Measurements from ENCODE around the gene ZNF491.
A peak's percentile ranks its signal among the peaks of the same experiment; 100 is the strongest.
"Not testable (repeated sequence)": the region's sequence is repeated elsewhere in the genome, so short reads cannot be mapped to it uniquely, and the experiment has no call there.

The ZNF491 gene

DNA sequence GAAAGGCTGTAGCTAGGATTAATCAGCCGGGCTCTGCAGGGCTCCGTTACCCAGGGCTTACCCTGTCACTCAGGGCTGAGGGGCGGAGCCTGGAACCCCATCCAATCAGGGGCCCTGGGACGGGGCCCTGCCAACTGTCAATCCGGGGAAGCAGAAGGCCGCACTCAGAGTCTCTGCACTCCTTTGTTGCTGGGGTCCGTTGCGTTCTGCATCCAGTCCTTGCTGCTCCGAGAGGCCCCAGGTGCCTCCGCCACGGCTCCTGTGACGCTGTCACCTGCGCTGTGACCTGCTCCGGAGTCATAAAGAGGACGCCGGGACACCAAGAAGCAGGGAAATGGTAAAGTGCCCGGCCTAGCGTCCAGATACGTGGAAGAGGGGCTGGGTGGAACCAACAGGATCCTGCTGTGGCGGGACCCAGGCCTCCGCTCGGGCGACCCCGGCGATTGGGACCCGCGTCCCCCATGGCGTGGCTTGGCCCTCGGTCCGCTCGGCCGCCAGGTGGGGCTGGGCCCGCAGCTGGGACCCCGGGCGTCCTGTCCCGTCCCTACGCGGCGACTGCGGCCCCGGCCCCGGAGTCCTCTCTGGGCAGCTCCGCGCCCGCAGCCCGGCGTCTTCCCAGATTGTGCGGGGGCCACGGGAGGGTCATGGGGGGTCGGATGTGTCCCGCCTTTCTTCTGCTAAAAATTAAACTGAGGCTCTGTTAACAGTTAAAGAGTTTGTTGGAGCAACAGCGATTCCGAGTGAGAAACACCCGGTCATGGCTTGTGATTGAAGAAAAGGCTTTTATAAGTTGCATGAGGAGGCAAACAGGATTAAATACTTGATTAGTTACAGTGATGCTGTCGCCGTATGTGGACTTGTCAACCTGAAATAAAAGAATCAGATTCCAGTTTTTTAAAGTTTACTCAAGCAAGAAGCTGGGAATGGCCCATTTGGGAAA, at the start of gene ZNF491:
Gene ZNF491, plus strand, starts transcription at position 133 of the 940 bp plus-strand sequence. CDS start 7,431 bp downstream, outside the sequence.
- no peak for DNase-seq (ENCODE audit: low spot score)
- no peak for FAIRE-seq

DNA sequence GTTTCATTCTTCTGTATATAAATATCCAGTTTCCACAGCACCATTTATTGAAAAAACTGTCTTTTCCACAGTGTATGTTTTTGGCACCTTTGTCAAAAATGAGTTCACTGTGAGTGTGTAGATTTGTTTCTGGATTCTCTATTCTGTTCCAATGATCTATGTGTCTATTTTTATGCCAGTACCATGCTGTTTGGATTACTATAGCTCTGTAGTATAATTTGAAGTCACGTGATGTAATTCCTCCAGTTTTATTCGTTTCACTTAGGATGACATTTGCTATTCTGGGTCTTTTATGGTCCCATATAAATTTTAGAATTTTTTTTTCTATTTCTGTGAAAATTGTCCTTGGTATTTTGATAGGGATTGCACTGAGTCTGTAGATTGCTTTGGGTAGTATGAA, 48.6 kb upstream of the ZNF491 start:
- FAIRE-seq, result no peak
- no peak for DNase-seq (ENCODE audit: low spot score)

DNA sequence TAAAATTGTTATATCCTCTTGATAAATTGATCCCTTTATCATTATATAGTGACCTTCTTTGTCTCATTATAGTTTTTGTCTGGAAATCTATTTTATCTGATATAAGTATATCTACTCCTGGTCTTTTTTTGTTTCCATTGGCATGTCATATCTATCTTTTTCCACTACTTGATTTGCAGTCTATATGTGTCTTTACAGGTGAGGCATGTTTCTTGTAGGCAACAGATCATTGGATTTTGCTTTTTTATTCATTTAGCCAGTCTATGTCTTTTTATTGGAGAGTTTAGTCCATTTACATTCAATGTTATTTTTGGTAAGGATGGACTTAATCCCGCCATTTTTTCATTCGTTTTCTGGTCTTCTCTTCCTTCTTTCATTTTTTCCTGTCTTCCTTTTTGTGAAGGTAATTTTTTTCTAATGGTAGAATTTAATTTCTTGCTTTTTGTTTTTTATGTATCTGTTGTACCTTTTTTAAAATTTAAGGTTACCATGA, 46.0 kb upstream of the ZNF491 start:
- no peak for FAIRE-seq
- DNase-seq (ENCODE audit: low spot score), result no peak

DNA sequence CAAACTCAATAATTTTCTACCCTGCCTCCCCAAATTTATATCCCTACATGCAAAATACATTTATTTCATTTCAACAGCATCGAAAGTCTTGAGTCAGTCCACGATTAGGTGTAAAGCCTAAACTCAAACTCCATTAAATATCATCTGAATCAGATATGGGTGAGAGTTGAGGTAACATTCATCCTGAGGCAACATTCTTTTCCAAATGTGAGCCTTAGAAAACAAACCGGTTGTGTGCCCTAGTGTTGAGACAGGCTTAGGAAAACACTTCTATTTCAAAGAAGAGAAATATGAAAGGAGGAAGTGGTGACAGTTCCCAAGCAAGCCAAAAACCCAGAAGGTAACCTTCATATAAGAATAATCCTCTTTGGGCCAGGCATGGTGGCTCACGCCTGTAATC, 43.7 kb upstream of the ZNF491 start:
- no peak for FAIRE-seq
- no peak for DNase-seq (ENCODE audit: low spot score)

DNA sequence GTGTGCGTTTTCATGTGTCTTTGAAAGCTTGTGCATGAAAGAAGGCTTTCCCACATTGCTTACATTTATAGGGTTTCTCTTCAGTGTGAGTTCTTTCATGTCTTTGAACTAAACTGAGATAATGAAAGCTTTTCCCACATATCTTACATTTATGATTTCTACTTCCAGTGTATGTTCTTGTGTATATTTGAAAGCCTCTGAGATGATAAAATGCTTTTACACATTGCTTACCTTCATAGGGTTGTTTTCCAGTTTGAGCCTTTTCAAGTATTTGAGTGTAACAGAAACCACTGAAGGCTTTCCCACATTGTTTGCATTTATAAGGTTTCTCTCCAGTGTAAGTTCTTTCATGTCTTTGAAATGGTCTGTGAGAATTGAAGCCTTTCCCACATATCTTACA, 41.4 kb upstream of the ZNF491 start:
- FAIRE-seq (no peak), DNase-seq (ENCODE audit: low spot score) (no peak)

DNA sequence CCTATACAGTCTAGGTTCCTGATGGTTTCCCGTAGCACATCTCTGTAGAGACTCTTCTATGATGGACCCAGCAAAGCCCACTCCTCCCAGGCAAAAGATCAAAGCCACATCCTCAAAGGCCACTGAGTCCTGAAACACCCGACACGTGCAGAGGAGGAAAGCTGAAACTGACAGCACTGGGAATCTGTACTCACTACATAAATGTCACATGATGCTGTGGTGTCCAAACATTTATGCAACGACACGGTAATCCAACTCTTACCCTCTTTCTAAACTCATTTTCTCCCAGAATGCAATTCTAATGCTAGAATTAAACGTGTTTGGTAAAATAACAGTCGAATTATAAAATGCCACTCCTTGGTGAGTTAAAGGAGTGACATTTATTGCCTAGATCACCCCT, 38.5 kb upstream of the ZNF491 start:
- DNase-seq (ENCODE audit: low spot score) (no peak), FAIRE-seq (no peak)

DNA sequence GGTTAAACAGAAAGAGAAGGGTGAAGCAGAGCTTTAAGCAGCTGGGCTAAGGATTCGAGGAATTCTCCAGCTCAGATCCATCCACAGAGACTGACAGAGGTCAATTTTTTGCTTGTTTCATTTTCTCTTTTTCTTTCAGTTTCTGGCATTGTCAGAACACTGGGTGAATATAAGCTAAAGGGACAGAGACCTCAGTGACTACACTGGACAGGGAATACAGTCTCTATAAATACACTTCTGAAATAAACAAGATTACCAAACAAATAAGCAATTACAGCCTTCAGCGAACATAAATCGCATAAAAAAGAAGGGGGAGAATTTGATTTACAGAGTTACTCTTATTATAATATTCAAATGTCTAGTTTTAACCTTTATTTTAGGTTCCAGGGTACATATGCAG, 35.2 kb upstream of the ZNF491 start:
- FAIRE-seq, result no peak
- DNase-seq (ENCODE audit: low spot score), result no peak

DNA sequence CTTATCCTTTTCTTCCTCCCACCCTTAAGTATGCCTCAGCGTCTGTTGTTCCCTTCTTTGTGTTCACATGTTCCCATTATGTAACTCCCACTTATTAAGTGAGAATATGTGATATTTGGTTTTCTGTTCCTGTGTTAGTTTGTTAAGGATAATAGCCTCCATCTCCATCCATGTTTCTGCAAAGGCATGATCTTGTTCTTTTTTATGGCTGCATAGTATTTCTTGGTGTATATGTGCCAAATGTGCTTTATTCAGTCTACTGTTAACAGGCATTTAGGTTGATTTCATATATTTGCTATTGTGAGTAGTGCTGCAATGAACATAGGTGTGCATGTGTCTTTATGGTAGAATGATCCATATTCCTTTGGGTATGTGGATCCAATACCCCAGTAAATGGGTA, 34.7 kb upstream of the ZNF491 start:
- FAIRE-seq, result no peak
- no peak for DNase-seq (ENCODE audit: low spot score)

DNA sequence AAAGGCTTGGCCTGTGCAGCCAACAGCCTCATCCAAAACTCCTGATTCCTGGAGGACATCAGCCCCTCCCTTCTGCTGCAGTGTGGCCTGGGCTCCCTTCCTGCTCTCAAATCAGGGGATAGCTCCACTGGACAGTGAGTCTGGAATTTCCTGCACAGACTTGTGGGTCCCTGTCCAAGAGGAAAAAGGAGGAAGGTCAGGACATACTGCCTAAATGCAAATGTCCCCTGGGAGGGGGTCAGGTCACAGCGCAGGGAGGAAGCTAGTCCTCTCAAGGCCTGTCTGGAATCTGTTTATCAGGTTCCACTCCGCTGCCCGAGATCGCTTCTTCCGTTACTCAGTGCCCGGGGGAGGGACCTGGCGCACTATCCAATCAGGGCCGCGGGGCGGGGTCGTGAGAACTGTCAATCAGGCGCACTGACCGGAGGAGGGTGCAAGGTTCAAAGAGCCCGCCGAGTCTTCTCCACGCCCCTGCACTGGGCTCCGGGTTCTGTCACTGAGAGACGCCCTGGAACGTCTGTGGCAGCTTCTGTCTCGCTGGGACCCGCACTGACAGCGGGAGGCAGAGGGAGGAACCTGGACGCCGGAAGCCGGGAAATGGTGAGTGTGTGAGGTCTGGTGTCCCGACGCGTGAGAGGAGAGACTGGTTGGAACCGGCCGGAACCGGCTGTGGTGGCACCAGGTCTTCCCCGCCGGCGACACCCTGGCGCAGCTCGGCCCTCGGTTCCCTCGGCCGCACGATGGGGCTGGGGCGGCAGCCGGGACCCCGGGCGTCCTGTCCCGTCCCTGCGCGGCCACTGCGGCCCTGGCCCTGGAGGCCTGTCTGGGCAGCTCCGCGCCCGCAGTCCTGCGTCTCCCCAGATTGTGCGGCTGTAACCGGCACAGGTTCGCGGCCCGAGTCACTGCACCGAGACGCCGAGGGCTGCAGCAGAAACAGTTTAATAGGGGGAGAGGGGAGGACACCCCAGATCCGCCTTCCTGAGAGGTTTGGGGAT, 31.4 kb upstream of the ZNF491 start, which contains the start of gene ZNF441:
Gene ZNF441, plus strand, starts transcription at position 404 of the 995 bp plus-strand sequence. Its CDS starts 194 bp downstream, at position 598.
- DNase-seq (ENCODE audit: low spot score) (peak; percentile 89), FAIRE-seq (no peak)

DNA sequence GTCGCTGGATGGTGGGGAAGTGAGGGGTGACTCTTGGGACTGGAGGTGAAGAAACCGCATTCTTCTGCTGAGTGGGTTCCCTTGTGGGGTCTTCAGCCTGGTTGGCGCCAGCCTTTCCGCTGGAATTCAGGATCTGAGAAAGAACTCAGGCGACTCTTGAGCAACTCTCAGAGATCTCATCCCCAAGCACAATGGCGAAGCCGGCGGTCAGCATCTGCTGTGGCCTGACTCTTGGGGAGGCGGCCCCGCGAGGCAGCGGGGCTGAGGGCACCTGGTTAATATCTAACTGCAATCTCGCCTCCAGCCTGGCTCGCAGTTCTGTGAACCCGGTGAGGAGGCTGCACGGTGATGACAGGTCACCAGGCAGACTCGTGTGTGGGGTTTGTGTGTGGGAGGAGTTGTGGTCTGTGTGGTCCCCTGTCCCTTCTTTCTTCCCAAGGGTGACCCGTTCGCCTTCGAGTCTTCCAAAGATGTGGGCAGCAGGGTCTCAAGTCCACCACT, 30.6 kb upstream of the ZNF491 start:
- peak; percentile 6 for DNase-seq (ENCODE audit: low spot score)
- no peak for FAIRE-seq

DNA sequence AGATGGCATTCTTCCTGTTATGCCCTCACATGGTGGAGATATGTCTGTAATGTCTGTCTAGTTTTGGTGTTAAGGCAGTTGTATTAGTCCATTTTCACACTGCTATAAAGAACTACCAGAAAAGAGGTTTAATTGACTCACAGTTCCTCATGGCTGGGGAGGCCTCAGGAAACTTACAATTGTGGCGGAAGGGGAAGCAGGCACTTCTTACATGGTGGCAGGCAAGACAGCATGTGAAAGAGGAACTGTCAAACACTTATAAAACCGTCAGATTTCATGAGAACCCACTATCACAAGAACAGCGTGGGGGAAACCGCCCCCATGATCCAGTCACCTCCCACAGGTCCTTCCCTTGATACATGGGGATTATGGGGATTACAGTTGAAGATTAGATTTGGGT, 28.3 kb upstream of the ZNF491 start:
- DNase-seq (ENCODE audit: low spot score) (no peak), FAIRE-seq (no peak)

DNA sequence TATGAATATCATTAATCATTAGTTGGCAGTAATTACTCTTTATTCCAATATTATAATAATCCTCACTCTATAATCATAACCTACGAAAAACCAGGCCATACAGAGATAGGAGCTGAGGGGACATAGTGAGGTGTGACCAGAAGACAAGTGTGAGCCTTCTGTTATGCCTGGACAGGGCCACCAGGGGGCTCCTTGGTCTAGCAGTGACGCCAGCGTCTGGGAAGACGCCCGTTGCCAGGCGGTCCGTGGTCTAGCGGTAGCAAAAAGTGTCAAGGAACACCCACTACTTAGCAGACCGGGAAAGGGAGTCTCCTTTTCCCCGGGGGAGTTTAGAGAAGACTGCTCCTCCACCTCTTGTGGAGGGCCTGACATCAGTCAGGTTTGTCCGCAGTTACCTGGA, 26.8 kb upstream of the ZNF491 start:
- FAIRE-seq; DNase-seq (ENCODE audit: low spot score): not testable (repeated sequence)

DNA sequence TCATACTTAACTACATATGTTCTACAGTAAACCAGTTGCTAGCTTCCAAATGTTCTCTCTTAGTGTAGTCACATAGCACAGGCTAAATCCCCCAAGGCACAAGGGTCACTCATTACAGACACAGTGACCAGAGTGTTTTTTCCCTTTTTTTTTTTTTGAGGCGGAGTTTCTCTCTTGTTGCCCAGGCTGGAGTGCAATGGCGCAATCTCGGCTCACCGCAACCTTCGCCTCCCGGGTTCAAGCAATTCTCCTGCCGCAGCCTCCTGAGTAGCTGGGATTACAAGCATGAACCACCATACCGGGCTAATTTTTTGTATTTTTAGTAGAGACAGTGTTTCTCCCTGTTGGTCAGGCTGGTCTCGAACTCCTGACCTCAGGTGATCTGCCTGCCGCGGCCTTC, 21.7 kb upstream of the ZNF491 start:
- not testable (repeated sequence) for FAIRE-seq; DNase-seq (ENCODE audit: low spot score)

DNA sequence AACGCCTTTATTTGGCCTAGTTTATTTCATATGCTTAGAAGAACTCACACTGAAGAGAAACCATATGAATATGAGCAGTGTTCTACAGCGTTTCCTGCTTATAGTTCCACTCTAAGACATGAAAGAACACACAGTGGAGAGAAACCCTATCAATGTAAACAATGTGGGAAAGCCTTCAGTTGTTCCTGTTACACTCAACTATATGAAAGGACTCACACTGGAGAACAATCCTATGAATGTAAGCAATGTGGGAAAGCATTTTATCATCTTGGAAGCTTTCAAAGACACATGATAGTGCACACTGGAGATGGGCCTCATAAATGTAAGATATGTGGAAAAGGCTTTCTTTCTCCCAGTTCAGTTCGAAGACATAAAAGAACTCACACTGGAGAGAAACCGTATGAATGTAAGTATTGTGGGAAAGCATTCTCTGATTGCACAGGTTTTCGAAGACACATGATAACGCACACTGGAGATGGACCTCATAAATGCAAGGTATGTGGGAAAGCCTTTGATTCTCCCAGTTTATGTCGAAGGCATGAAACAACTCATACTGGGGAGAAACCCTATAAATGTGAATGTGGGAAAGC, 17.8 kb upstream of the ZNF491 start:
- DNase-seq (ENCODE audit: low spot score) (no peak), FAIRE-seq (no peak)

DNA sequence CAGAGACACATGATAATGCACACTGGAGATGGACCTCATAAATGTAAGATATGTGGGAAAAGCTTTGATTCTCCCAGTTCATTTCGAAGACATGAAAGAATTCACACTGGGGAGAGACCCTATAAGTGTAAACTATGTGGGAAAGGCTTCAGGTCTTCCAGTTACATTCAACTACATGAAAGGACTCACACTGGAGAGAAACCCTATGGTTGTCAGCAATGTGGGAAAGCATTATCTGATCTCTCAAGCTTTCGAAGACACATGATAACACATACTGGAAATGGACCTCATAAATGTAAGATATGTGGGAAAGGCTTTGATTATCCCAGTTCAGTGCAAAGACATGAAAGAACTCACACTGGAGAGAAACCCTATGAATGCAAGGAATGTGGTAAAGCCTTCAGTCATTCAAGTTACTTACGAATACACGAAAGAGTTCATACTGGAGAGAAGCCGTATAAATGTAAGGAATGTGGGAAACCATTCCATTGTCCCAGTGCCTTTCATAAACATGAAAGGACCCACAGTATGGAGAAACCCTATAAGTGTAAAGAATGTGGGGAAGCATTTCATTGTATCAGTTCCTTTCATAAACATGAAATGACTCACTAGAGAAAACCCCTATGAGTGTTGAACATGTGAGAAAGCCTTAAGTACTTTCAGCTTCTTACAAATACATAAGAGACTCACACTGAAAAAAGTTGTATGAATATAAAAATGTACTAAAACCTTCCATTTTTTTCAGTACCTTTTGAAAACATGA, 16.8 kb upstream of the ZNF491 start:
- no peak for FAIRE-seq

DNA sequence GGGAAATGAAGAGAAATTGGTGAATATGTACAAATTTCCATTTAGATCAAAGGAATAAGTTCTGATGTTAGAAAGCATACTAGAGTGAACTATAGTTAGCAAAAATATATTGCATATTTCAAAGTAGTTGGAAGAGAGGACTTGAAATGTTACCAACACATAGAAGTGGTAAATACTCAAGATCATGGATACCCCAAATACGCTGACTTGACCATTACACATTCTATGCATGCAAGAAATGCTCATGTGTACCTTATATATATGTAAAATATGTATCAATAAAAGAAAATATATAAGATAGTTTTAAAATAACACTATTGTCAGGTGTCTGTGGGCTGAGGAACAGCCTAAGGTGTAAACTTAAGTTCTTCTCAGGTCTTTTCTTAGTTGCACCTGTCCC, 14.6 kb upstream of the ZNF491 start:
- DNase-seq (ENCODE audit: low spot score) (no peak), FAIRE-seq (no peak)

More for the DNA sequence above, 16.8 kb upstream of the ZNF491 start:
- no peak for DNase-seq (ENCODE audit: low spot score)

DNA sequence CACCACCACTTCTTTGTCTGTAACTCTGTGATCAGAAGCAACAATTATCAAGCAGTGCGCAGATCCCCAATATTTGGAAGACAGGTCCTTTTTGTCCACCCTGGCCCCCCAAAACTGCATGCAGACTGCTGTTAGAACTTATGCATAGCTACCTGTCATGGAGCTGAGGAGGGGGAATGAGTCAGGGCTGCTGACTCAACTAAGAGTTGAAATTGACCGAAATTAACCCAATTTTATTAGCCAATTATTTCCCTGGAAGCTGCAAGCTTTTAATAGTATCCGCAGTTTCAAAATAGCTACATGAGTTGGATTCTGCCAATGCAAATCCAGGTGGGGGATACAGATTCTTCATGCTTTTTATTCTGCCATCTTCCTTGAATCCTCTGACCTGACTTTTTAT, 14.0 kb upstream of the ZNF491 start:
- no peak for FAIRE-seq
- no peak for DNase-seq (ENCODE audit: low spot score)

DNA sequence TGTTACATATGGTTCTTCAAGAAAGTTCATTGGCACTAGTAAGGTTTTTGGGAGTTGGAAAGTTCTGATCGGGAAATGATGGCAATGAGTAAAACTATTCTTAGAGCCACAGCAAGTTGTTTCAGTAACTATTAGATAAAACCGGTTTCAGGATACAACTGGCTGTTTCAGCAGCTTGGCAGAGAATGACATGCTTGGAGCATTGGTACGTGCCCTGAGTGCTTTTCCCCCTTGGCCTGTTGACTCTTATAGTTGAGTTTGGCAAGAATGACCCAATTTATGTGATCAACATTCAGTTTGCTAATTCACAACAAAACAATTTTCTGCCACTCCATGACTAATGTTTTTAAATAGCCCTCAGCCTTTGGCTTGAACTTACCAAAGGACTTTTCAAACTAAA, 10.8 kb upstream of the ZNF491 start:
- DNase-seq (ENCODE audit: low spot score) (no peak), FAIRE-seq (no peak)

DNA sequence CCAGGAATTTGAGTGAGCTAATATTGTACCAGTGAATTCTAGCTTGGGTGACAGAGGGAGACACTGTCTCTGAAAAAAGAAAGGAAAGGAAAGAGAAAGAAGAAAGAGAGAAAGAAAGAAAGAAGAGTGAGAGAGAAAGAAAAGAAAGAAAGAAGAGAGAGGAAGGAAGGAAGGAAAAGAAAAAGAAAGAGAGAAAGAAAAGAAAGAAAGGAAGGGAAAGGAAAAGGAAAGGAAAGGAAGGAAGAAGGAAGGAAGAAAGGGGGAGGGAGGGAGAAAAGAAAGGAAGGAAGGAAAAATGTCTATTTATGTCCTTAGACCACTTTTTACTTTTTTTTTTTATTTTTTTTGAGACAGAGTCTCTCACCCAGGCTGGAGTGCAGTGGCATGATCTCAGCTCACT, 5.4 kb upstream of the ZNF491 start:
- DNase-seq (ENCODE audit: low spot score) (no peak), FAIRE-seq (no peak)

DNA sequence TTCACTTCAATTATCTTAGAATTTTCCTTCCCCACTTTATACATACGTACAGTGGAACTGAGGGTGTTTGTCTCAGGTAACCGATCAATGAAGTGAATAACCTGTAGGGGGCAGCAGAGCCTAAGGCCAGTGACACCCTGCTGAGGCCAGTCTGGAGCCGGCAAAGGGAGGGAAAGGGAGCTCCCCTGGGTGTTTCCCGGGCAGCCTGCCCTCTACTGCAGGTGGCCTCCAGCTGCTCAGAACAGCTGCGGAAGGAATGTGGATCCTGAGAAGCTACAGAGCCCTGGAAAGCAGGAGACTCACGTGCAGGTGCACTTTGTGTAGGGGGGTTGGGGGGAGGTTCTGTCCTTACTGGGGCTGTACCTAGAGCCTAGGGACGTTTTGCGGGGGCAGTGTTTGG, 832 bp upstream of the ZNF491 start:
- peak; percentile 81 for DNase-seq (ENCODE audit: low spot score)
- no peak for FAIRE-seq

All from urothelium cell line (cell line).